ENCODE measurements around the gene FHDC1. TPM values are rescaled to one million over a fixed set of nuclear protein-coding genes. Genes with fewer than 3 reads are reported as not detected.
A peak's percentile ranks its signal among the peaks of the same experiment; 100 is the strongest.

The FHDC1 gene
- total RNA-seq, 1 experiment from 2014 or later: 19.9 TPM

DNA sequence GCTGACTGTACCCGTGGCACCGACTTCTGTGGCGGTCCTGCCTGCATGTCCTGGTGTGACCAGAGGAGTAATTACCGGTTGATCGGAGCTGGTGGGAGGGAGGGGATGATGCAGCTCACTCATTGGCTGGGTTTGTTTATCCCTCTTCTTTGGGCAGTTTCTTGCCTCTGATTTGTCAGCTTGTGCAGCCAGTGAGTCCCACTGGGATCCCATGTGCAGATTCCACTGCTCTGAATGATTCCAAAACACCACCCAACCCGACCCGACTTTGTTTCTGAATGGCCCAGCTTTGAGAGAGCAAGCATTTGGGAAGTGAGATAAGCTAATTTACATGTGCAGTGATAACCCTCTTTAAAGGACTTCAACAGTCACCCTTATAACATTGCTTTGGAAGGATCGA, 13.8 kb downstream of the FHDC1 start:
- H2BK20ac ChIP-seq (ENCODE audit: low read depth, low read length, poor library complexity, severe bottlenecking): no peak overlapping the region
- TF ChIP-seq CTCF (conservative IDR thresholded peaks at IDR 0.05): no peak
- no peak overlapping the region for H3K4ac ChIP-seq (ENCODE audit: low read depth, low read length)
- no peak overlapping the region for H2BK120ac ChIP-seq (ENCODE audit: low read depth, low read length, poor library complexity, severe bottlenecking)
- H3K27me3 Mint-ChIP-seq (ENCODE audit: low read depth): no peaks in the 10 kb centered on the region
- peaks cover 12% of the 10 kb centered on the region for H3K79me2 ChIP-seq (ENCODE audit: insufficient read depth, low read length)
- H3K27ac ChIP-seq (ENCODE audit: insufficient read length, low read depth, low read length): peak overlapping the region; percentile 12
- H2BK15ac ChIP-seq (ENCODE audit: low read depth, low read length): no peak overlapping the region
- H3K9me3 Mint-ChIP-seq: no peaks in the 10 kb centered on the region
- H3K4me2 ChIP-seq (ENCODE audit: insufficient read depth, insufficient read length, low read length): no peak overlapping the region
- no peaks in the 10 kb centered on the region for H3K9me3 ChIP-seq (ENCODE audit: control insufficient read depth, low read depth, low read length)
- H3K18ac ChIP-seq (ENCODE audit: insufficient read length, low read depth, low read length): no peak overlapping the region
- peaks cover 3% of the 10 kb centered on the region for H3K79me1 ChIP-seq (ENCODE audit: insufficient read depth, low read depth, low read length, poor library complexity, severe bottlenecking)
- no peak overlapping the region for H3K23ac ChIP-seq (ENCODE audit: insufficient read length, low read depth, low read length)
- H4K91ac ChIP-seq (ENCODE audit: insufficient read length, low read depth, low read length): no peak overlapping the region
- peak overlapping the region in 1 of 2 experiments; percentile 45; a peak in 1 of 5 replicates for H3K4me3 Mint-ChIP-seq
- no peak overlapping the region for H4K5ac ChIP-seq (ENCODE audit: insufficient read length, low read depth, low read length)
- H4K8ac ChIP-seq (replicated peaks; ENCODE audit: insufficient read length, low read depth, low read length): no peak overlapping the region
- peaks cover 25 to 53% (median 41%) of the 10 kb centered on the region in 3 experiments for H3K36me3 Mint-ChIP-seq (ENCODE audit: insufficient read depth in 1 of 3, low read depth in 3 of 3)
- H2BK5ac ChIP-seq (ENCODE audit: insufficient read length, low read length): no peak overlapping the region
- WGBS (ENCODE audit: extremely low coverage, insufficient read length, low lambda C conversion rate): no CpG with 5 or more reads among the region's 8 CpGs
- peaks cover 2% of the 10 kb centered on the region for H3K23me2 ChIP-seq (ENCODE audit: insufficient read length, low read depth, low read length, poor library complexity, severe bottlenecking)
- no peak for DNase-seq
- H3K14ac ChIP-seq (ENCODE audit: insufficient read depth, low read length): no peak overlapping the region
- no peak overlapping the region for H2AFZ ChIP-seq (ENCODE audit: low read length)
- no peak overlapping the region for H3T11ph ChIP-seq (ENCODE audit: low read length)
- peaks cover 10% of the 10 kb centered on the region; the same call in 1 of the 2 replicates for H3K4me1 ChIP-seq (ENCODE audit: insufficient read depth, low read length)
- H3K27me3 ChIP-seq (ENCODE audit: insufficient read depth, low read length): no peaks in the 10 kb centered on the region
- no peaks in the 10 kb centered on the region for H4K20me1 ChIP-seq (ENCODE audit: control insufficient read depth, insufficient read depth, insufficient read length)
- H3K56ac ChIP-seq (ENCODE audit: insufficient read length, low read depth, low read length): no peak overlapping the region
- H2BK12ac ChIP-seq (ENCODE audit: insufficient read length, low read depth, low read length): no peak overlapping the region
- H3K4me1 Mint-ChIP-seq: peaks cover 31 to 39% of the 10 kb centered on the region in 2 experiments
- H3K27ac Mint-ChIP-seq: peak overlapping the region; percentile 26 to 88 (median 74); a peak in 5 of 7 replicates
- H2AK5ac ChIP-seq (ENCODE audit: insufficient read length, low read length): no peak overlapping the region
- H3K9ac ChIP-seq (ENCODE audit: extremely low read depth, insufficient read length, low read length): no peak overlapping the region

Measured in H9 (cell line).